8988T (cell line): ENCODE results near the gene SSU72.

ENCODE experiments used
- DNase-seq: peaks from one replicate; pipeline ENCODE4 v3.0.0; 2011

SSU72 gene

GRCh38 chr1:1574721-1575537, at the start of gene SSU72:
Gene SSU72, minus strand, starts transcription at chr1:1574863. Its CDS starts 306 bp downstream, at chr1:1574557.
- DNase-seq, result peak; percentile 76

DNA sequence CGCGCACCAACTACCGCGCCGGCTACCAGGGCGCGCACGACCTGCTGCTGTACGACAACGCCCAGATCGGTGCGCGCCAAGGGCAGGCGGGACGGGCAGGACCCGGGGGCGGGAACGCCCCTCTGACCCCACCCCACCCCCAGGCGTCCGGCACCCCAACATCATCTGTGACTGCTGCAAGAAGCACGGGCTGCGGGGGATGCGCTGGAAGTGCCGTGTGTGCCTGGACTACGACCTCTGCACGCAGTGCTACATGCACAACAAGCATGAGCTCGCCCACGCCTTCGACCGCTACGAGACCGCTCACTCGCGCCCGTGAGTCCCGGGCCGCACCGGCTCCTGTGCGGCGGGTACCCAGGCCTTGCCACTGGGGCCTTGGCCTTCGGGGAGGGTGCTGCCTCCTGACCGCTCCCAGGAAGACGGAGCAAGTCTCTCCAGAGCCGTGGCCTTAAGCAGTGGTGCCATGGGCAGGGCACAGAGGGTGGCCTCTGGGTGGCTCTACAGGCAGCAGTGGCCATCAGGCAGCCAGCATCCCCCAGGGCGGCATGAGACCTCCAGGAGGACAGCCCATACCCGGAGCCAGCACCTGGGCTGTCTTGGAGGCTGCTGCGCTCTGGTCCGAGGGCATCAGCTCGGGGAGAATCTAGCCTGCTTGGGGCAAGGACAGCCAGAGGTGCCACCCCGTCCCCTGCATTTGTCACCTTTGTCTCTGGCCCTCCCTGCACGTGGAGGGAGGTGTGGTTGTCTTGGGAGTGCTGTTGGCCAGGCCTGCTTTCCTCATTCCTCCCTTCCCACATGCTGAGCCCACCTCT, 49.2 kb upstream of the SSU72 start:
- DNase-seq, result no peak

DNA sequence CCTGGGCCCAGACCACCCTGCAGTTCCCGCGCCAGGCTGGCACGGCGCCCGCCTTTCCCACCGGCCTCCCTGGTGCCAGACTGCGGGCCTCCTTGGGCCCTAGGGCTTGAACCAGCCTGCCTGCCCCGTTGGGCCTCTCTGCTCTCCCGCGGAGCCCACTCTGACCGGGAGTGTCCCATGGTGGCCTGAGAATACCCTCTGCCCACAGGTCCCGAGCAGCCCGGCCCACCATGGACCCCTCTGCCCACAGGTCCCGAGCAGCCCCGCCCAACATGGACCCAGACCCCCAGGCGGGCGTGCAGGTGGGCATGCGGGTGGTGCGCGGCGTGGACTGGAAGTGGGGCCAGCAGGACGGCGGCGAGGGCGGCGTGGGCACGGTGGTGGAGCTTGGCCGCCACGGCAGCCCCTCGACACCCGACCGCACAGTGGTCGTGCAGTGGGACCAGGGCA, 48.5 kb upstream of the SSU72 start:
- no peak for DNase-seq

- no peak for DNase-seq
Measured at GRCh38 chr1:1622788-1623094, 48.1 kb upstream of the SSU72 start.

DNA sequence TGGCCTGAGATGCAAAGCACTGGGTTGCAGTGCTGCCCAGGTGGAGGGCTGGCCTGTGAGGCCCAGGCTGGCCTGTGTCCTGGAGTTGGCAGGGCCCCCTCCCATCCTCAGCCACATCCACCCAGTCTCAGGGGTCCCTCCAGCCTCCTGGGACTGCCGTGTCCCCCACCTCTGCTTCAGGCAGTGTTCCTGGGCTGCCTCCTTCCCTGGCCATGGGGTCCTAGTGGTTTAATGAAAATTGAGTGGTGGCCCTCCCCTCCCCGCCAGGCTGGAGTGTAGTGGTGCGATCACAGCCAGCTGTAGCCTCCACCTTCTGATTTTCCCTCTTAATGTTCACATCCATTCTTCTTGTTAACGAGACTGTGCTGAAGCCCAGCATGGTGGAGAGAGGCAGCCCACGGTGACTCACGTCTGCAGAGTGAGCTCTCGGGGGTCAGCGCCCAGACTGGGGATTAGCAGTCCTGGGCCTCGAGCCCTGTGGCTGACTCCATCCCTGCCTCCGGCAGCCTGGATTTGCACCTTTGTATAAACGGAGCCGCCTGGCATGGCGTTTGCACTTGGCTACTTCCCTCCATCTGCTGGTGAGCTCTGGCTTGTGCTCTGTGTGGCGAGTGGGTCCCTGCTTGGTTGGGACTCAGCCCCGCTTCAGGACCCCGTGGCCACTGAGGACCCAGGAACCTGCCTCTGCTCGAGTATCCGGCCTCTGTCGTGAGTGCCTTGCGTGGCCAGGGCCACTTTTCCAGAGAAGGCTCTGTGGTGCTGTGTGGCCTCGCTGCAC, 47.5 kb upstream of the SSU72 start:
- DNase-seq, result no peak

GRCh38 chr1:1621173-1622009, 46.7 kb upstream of the SSU72 start:
- no peak for DNase-seq

DNA sequence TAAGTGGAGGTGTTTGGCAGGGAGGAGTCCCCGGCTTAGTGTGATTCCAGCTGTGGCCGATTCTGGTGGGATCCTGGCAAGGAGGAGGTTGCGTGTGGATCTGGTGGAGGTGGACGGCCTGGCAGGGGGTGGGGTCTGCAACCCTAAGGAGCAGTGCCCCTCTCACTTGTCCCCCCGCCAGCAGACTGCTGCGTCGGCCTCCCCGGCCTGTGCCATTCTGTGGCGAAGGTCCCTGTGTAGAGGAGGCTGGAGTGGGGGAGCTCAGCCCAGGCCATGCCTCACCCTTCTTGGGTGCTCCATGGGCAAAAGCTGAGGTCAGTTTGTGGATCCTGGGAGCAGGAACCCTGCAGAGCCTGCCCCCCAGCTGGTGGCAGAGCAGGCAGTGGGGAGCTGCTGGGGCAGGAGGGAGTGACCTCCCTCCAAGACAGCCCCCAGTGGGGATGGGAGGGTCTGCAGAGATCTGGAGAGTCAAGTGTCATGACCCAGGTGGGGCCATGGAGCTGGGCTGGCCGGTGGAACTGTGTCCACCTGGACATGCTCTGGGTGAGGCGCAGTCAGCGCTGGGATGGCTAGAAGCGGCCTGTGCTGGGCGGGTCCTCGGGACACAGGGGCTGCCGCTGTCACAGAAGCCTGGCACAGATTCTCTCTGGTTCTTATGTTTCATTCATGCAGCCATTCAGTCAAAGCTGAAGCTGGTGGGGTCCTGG, 45.9 kb upstream of the SSU72 start:
- DNase-seq, result no peak

DNA sequence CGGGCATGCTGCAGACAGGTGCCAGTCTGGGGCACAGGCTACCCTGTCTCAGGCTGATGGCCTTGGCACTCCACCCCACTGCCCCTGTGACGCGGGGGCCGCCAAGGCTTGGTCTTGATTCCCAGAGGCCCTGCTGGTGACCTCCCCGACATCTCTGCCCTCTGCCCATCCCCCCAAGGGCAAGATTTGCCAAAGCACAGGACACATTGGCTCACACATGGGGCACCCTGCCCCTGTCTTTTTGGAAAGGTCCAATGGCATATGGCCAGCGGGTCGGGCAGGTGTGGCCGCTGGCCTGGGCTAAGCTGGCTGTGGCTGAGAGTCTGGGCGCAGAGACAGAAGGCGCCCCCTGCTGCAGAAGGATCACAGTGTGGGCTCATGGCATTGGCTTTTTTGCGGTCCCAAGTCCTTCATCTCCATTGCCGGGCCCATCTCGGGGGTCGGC, 45.3 kb upstream of the SSU72 start:
- DNase-seq, result peak; percentile 85

- DNase-seq, result no peak
Measured at GRCh38 chr1:1618396-1619068, 43.9 kb upstream of the SSU72 start.

- no peak for DNase-seq
Measured at GRCh38 chr1:1617925-1618324, 43.3 kb upstream of the SSU72 start.

GRCh38 chr1:1617516-1617915, 42.9 kb upstream of the SSU72 start:
- no peak for DNase-seq

GRCh38 chr1:1616838-1617237, 42.2 kb upstream of the SSU72 start:
- DNase-seq, result peak; percentile 49

DNA sequence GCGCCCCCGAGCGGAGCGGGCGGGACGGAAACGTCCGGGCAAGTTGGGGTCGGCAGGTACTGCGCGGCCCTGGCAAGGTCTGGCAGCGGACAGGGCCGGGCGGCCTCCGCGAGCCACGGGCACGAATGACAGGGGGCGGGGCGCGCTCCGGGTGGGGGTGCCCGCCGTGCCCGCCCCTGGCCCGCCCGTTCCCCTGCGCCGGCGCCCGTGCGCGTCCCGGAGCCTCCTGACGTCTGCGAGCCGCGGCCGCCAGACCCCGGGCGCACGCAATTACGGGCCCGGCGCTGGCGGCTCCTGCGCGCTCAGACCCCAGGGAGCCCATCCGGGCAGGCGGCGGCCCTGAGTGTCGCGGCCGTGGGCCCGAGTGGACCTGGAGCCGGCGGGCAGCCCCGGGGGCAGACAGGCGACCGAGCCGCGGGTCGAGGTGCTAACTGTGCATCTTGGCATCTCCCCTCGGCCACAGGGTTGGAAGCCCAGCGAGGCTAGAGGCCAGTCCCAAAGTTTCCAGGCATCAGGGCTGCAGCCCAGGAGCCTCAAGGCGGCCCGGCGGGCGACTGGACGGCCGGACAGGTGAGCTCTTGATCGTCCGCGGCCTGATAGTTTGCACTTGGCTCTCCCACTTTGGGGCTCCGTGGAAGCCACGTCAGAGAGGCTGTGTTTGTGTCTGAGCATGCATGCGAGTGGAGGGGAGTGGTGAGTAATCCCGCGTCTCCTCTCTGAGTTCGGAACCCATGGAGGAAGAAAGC, 41.6 kb upstream of the SSU72 start:
- no peak for DNase-seq

GRCh38 chr1:1615256-1616044, 40.8 kb upstream of the SSU72 start, which contains the start of gene MIB2:
Gene MIB2, plus strand, starts transcription at chr1:1615500. Its CDS starts 7,953 bp downstream, at chr1:1623453.
- DNase-seq, result peak; percentile 100

GRCh38 chr1:1614954-1615255, 40.2 kb upstream of the SSU72 start:
- no peak for DNase-seq

DNA sequence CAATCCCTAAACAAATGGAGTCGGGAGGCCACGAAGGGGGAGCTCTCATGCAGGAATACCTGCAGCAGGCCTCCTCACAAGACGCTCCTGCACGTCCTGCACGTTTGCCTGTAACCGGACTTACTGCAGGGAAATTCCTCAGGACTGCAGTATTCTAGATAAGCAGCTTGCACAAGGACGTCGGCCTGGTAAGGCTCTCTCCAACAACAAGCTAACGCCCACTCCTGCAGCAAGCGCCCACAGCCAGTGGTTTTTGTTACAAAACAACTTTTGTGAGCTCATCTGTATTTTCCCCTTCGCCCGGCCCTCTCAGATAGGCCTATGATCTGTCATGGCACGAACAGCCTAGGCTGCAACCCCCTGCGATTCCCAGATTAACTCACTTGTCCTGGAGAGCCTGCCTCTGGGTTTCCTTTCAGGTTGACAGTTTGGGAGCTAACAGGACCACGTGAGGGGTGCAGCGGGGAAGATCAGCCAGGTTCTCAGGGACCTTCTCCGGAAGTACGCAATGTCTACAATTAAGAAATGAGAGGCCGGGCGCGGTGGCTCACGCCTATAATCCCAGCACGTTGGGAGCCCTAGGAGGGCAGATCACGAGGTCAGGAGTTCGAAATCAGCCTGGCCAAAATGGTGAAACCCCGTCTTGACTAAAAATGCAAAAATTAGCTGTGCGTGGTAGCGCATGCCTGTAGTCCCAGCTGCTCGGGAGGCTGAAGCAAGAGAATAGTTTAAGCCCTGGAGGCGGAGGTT, 39.7 kb upstream of the SSU72 start:
- no peak for DNase-seq

- DNase-seq, result no peak
Measured at GRCh38 chr1:1613509-1614082, 38.9 kb upstream of the SSU72 start.

DNA sequence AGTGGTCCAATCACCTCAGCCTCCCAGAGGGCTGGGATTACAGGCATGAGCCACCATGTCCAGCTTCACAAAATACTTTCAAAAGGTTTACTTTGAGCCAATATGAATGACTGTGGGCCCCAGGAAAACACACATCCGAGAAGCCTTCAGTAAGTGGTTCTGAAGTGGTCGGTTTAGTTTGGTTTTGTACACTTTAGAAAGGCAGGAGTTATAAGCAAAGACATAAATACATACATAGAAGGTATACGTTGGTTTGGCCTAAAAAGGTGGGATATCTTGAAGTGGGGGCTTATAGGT, 37.4 kb upstream of the SSU72 start:
- DNase-seq, result no peak

DNA sequence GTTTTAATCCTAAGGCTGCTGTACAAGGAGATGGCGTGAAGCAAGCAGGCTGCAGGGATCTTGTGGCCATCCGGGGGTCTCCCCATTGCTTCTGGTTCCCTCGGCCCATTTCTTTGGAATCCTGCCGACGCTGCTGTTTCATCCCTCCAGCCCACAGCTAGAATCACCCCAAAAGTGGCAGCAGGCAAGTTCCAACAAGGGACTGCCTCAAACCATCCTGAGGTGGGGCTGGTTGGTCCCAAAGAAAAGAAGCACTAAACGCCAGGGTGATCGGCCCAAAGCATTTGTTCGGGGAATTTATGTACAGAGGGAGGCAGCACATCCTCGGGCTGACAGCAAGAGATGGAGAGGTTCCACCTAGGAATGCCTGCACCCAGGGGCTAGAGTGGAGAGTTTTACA, 36.1 kb upstream of the SSU72 start:
- no peak for DNase-seq
